MV-4-11 (cell line): Measurements from ENCODE around the gene SLC24A3.

ENCODE experiments used
- DNase-seq: peaks from one replicate; lab custom pipeline; 2025; lab: John Stamatoyannopoulos, UW

Gene SLC24A3

DNA sequence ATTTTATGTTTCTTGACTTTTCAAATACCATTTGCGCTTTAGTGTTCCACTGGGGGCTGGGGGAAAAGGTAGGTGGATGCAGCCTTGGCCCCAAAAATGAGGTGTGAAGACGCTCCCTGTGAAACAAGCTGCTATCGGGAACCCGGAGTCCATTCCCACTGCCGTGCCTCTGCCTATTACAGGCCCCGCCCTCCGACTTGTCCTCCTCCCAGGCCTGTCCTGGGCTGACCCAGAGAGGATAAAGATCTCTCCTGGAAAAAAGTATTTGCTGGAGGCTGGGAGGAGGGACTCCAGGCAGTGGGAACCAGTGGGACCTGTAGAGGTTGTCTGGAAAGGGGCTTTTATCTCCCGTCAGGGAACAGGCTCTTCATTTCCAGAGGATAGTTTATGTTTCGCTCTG is 215.0 kb downstream of the SLC24A3 start:
- DNase-seq: no peak

DNA sequence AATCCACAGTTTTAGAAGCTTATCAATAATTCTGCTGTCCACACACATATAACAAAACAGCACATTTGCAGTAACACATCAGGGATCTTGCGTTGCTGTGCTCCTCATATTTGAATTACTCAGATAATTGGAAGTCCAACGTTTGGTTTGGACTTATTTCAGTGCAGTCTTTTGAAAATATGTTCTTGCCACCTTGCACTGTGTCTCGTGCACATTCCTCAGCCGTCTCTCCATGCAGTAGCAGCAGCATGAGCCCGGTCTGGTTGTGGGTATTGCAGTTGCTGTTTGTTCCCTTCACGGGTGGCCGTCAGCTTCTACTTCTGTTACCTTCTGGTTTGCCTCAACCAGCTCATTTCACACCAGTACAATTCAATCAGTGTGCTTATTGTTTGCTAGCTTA is 215.5 kb downstream of the SLC24A3 start:
- DNase-seq: no peak

DNA sequence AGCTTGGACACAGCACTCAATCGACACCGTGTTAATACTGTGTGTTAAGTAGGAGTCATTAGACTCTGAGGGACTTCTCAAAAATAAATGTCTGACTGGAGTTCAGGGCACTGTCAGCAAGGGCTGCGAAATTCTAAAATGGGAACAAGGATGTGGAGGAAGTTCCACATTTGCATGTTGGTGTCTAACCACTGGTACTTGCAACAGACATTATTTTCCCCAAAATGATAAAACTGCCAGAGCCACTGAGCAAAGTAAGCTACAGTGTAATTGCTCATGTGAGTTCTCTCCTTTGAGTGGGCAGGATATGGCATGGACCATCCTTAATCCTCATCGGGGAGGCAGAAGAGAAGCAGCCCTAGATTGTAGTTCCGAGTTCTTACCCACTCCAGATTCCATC is 215.9 kb downstream of the SLC24A3 start:
- peak; percentile 95 for DNase-seq

DNA sequence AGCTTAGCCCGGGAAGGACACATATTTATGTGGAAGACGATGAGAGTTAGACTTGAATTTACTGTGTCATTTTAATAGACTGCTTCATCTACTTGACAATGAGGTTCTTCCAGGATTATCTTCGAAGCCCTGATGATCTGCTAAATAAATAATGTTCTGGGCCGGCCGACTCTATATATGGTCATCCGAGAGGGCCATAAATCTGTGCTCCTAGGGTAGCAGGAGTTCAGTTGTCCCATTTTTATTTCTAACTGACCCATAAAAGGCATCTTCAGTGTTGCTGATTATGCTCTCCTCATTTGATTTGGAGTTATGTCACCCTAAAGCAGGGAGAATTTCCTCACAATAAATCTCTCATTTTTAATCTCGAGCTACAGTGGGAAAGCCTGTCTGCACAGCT is 217.1 kb downstream of the SLC24A3 start:
- DNase-seq: no peak

DNA sequence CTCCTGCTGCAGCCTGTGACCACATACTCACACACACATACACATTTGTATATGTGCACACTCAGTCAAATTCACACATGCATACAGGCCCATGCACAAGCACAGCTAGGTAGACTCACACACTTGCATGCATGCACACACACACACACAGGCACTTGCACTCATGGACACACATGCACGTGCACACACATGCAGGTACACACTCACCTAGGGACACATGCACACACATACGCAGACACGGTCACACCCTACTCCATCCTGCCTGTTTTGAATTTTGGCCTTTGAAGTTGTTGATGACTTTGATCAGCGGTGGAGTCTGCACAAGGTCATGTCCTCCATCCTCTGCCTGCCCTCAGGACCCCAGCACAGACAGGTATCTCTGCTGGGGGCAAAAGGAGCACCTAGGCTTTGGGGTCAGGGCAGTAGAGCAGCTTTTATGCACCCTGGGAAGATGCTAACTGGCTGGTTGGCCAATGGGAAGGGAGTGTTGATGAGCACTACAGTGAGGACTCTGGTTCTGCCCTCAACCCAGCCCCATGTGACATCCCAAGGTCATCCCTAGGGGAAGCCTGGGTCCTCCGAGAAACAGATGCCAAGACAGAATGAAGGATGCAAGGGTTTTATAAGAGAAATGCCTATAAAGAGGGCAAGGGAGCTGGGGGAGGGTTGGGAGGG is 218.3 kb downstream of the SLC24A3 start:
- DNase-seq: no peak

DNA sequence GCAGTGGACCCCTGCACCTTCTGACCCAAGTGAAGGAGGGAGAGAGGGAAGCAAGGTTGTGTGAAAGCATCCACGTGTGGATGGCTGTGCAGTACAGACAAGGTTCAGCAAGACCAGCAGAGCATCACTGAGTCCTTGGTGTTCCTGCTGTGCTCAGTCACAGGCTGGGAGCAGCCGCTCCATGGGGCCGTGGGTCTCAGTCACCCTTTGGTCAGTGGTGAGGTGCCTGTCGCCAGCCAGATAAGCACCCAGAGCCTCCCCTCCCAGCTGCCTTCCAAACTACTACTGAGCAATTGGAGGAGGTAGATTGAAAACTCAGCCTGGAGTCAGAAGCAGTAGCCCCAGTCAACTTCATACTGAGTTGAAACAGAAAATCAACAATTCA is 218.9 kb downstream of the SLC24A3 start:
- DNase-seq: no peak

DNA sequence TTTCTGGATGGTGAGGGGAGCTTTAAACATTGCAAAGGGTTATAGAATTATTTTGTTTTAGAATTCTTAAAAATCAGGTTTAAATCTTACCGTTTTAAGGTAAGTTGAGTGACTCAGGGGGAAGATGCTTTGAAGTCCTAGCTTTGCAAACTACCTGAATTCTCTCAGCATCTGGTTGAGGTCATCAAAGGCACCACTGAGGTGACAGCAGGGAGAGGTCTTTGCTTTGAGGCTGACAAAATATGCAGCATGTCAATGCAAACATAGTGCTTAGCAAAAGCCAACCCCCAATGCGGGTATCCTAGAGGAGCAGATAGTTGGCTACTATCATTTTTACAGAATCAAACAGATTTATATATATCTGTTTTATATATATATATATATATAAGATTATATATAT is 219.5 kb downstream of the SLC24A3 start:
- no peak for DNase-seq

DNA sequence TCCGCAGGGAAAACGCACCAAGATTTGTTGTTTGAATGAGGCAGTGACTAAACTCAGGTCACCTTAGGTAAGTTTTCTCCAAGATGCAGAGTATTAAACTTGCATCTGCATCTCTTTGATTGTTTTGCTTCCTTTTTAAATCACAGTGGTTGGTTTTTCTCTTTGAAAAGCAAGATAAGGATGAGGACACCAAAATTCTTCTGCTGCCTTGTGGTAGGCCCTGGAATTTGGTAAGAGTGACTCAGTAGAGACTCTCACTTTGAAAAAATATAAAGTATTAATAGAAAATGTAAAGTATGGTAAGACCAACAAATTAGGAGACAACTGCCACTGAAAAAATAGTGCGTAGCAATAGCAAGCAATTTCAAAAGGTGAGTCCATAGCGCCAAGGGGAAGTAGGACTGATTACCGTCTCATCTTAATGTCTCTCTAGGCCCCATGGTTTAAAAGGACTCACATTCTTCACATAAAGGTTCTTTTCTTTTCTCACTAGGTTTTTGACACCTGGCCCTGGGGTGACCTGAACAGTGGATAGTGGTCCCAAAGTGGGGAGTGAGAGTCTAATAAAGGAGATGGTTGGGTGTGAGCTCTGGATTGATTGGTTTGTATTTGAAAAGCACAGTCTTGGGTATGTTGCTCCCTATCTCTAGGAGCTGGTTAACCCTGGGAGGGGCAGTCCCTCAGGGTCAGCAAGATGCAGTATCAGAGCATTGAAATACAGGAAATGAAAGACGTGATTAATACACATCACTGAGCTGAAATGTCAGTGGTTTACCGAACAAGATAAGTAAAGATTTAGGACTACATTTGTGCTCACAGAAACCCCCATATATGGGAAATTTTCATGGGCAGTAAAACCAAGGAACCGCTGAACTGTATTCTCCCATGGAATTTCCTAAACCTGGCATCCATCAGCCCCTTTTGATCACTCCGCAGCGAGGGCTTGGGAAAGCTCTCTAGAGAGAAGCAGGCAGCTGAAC is 221.2 kb downstream of the SLC24A3 start:
- peak; percentile 74 for DNase-seq

DNA sequence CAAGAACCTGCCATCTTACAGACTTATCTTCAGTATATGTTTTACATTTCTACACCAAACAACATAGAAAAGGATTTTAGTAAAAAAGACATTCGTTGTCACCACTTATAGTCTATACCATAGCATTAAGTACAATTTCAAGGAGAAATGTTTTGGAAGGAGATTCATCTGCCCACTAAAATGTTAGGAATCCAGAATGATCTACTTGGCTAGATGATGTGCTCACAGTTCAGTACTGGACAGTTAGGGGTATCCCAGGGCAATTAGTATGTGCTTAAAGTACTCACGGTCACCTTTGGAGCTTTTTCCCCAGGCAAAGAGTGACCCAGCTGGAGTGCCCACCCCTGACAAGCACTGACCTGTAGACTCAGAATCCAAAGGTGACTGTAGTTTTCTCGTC is 222.9 kb downstream of the SLC24A3 start:
- no peak for DNase-seq

DNA sequence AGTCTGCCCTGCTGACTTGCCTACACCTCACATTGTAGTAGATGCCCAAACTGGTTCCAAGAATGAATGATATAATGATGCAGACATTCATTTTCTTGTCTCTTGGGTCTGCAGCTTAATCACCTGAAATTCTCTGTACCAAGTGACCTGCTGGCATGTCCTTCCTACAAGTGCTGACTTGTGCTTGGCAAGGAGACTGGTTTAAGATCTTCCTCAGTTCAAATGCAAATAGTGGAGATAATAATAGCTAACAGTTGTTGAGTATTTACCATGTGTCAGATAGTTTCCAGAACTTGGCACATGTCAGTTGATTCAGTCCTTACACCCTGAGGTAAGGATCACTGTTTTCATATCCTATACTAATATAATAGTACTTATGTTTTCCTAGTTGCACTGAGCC is 223.4 kb downstream of the SLC24A3 start:
- no peak for DNase-seq

DNA sequence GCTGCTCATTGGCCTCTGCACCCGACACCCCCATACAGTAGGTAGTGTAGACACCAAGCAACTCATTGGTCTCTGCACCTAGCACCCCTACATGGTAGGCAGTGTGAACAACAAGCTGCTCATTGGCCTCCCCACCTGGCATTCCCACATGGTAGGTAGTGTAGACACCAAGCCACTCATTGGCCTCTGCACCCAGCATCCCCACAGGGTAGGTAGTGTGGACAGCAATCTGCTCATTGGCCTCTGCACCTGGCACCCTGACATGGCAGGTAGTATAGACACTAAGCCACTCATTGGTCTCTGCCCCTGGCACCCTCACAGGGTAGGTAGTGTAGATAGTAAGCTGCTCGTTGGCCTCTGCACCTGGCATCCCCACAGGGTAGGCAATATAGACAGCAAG is 226.0 kb downstream of the SLC24A3 start:
- DNase-seq: no peak

DNA sequence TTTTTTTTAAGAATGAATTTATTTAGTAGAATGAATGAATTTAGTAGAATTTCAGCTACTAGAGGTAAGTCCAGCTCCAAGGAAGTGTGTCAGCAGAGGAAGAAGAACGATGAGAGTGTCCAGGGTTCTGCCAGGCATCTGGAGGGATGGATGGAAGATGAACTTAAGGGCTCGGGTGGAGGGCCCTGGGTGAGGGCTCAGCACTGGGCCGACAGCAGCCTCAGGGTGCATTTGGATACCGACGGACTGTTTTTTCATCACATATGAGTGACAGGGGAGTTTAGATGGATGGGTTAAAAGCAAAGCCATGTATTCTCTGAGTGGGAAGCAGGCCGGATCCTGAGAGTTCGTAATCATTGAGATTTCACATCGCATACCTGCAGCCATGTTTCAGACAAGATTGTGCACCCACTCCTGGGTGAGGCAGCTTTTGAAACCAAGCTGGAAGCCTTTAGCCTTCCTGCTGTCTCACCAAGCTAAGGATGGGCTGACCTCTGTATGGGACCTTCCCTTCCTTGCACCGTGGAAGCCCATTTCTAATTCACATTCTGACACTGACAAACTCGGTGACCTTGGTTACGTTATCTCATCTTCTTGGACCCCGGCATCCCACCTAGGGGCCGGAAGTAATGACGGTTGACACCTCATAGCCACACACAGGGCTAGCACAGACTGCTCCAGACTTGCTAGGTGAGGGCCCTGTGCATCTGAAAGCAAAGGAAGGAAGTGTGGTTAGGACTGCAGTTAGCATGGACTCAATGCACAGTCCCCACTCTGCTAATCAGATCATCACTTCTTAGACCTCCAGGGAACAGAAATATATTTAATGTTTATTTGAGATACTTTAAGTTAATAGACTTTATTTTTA is 228.5 kb downstream of the SLC24A3 start:
- DNase-seq: no peak

DNA sequence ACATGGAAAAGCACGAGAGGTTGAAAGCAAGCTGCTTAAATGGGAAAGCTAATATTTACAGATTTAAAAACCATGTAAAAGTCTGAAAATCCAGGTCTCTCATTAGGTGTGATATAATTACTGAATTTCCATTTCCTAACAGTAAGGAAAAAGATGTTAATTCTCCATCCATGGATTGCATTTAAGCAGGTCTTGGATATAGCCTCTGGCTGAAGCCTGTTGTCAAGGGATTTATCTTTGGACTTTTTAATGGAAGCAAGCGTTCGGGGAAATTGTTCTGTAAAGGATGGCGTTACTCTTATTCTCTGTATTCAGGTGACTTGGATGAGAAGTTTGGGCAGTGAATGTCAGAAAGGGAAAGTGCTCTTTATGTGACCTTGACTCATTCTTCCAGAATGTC is 233.8 kb downstream of the SLC24A3 start:
- DNase-seq: no peak

DNA sequence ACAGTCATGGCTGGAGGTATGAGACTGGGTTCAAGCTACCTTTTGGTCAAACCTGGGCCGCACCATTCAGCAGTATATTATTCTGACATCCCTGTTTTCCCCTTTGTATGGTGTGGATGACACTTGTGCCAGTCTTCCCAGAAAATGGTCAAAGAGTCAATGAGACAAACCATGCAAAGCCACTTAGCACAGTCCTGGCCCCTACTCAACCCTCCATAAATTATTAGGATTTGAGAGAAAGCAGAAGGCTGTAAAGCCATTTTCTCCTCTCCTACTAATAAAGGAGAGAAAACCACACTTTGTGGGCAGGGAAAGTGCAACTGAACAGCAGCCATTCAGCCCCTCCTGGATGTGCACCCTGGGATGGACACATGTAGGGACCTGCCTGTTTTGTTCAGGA is 236.2 kb downstream of the SLC24A3 start:
- DNase-seq: no peak

DNA sequence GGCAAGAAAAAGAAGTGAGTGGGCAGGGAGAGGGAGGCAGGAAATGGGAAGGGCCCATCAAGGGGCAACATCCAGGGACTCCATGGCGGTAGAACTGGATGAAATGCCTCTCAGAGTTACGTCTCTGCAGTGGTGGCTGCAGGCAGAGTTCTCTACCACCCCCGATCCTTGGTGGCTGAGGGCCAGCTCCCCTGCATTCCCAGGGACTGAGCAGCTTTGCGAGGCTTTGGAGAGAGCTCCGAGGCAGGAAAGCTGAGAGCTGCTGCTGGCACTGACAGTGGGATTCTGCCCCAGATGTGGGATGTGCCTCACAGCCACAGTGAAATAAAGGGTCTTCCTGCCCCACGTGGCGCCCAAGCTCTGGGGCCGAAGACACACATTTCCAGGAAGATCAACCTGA is 236.6 kb downstream of the SLC24A3 start:
- DNase-seq: no peak

DNA sequence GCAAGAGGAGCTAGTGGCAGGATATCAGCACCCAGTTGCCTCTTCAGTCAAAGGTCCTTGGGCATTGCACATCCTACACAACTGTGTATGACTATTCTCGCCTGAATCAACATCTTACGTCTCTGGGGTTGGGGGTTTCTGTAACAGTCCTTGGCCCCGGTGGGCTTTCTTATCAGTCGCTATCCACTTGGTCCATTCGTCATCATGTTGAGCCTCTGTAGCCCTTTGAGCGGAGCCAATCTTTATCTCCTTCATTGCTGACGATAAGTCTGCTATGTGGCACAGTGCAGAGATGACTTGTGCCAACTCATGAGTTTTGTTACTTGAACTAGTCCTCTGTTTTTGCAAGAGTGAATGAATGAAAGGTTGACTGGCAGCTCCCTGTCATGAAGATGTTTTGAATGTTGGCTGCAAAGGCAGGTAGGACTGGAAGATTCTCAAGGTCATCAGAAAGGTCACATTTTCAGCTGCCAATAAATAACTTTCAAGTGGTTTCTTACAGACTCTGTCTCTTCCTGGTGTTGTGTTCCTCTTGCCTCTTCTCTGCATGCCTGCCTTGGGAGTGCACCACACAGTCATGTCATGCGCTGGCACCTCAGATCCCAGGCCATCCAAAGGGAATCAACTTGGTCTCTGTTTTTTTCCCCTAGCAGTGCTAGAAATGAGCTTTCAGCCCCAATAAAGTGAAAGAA is 238.9 kb downstream of the SLC24A3 start:
- no peak for DNase-seq

DNA sequence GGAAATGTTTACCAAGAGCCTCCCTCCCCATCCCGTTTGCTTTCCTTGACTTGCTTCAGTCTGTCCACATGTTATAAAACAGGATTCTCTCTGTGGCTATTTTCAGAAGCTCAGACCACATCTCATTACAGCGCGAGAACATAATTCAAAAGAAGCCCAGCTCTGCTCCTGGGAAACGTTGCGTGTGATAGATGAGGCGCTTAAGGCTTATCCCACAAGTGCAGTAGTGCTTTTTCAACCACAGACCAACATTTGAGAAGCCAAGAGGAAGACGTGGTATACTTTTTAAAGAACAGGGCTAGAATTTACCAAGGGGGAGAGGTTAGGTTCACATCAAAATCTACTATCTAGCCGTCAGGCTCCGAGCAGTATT is 239.5 kb downstream of the SLC24A3 start:
- DNase-seq: peak; percentile 98

DNA sequence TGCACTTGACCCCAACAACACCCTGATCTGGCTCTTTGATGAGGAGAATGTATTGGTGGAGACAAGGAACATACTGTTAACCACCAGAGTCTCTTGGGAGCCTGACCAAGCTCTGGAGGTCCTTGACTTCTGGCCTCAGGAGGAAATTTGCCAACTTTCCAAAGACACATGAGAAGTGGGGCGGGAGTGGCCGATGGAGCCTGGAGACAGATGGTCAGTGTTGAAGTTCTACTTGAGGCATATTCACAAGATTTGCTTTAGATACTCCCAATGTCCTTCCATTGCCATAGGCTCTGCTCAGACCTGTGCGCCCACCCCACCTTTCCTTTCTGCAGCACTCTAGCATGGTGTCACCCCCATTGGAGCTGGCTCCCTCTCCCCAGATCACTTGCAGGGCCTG is 241.0 kb downstream of the SLC24A3 start:
- no peak for DNase-seq

DNA sequence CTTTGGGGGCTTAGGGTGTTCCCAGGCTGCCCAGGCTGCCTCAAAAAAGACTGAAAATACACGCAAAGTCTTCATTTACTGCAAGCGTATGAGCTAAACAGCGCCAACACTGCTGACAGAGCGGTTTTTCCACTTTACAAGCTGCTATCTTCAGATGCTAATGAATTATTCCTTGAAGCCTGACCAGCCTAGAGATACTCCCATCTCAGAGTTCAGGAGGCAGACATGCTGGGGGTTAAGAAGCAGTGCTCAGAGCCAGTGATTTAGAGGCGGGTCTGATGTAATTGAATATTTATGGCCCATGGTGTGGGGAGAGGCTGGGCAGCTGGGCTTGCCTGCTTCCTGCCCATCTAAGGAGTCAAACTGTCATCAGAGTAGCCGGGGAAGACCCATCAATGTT is 241.4 kb downstream of the SLC24A3 start:
- peak; percentile 43 for DNase-seq

DNA sequence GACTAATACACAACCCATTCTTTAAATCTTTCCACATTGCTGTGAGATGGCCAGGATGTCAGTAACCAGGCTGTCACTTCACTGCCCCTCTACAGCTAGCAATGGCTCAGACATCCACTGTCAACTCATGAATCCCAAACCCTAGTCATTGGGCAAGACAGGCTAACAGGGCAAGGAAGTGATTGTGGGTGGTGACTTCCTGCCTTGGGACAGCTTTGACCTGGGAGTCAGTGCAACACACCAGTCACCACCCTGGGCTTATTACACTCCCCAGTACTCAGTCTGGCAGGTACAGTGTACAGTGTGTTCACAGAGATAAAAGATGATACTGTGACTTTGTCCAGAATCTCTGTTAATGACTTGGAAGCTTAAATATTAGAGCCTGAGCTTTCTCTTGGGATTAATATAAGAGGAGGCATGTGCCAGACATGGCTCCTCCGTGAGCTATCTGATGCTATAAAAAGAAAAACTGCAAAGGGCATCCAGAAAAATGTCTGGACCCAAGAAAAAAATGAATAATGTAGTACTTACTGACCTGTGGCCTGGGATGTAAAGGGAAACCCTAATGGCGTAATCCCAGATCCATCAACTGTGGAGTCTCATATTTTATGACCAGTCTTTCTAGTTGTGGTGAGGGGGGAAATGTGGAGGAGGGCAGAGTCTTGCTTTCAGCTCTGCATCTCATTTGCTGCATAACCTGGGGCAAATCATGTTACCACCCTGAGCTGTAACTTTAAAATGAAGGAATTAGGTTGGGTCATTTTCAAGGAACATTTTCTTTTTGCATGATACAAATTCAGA is 244.4 kb downstream of the SLC24A3 start:
- peak; percentile 68 for DNase-seq

DNA sequence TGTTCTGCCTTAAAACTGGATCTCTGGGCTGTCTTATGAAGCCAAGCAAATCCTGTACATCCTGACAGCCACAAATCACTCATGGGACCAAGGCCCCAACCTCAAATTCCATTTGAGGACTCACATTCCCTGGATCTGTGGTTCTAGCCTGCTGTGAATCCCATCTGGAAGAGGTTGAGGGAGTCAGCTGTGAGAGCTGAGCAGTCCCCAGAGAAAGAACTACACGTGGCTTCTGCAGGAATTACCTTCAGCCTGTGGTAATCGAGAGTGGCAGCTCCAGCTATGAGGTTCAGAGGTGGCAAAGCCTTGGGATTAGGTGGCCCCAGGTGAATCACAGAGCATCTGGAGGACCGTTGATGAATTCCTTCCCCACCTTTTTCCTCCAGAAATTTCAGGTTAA is 245.2 kb downstream of the SLC24A3 start:
- no peak for DNase-seq
